Airway epithelial cell (primary cell): ENCODE measurements around the gene ANKRD10. TPM values are rescaled to one million over a fixed set of nuclear protein-coding genes. Genes with fewer than 3 reads are reported as not detected.

Source experiments
- total RNA-seq: library from RNA; depleted of rRNA; stranded (reverse); fragments of >200 nt; gene quantifications from 2 replicates; pipeline ENCODE4 v1.2.3, GENCODE V29; 2015

ANKRD10 gene
- 12.1 and 20.2 TPM in 2 replicates for total RNA-seq

DNA sequence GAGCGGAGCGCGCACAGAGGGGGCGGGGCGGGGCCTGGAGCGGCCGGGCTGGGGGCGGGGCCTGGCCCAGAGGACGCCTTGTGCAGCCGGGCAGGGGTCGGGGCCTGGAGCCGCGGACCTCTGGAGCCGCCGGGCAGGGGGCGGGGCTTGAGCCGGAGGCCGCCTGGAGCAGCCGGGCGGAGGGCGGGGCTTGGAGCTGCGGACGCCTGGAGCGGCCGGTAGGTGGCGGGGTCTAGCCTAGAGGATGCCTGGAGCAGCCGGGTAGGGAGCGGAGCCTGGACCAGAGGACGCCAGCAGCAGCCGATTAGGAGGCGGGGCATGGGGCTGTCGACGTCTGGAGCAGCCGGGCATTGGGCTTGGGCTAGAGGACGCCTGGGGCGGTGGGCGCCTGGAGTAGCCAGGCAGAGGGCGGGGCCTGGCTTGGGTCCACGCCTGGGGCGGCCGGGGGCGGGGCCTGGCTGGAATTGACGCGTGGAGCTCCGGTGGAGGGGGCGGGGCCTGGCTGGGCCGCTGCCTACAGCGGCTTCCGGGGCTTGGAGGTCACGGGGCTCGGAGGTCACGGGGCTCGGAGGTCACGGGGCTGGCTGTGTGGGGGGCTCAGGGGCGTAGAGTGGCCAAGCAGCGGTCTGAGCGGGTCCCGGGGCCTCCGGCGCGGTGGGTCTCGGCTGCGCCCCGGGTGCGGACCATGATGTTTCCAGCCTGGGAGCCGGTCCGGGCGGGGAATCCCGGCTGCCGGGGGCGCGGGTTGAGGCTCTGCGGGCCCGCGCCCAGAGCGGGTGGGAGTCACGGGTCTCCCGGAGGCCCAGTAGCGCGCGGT lies at the start of gene ANKRD10:
Gene ANKRD10 (minus strand): TSS at position 13 of the 817 bp plus-strand sequence. CDS start 135 bp downstream, outside the sequence.

Other genes with a start within 250 kb of the ANKRD10 start
- gene CARS2, start 209.0 kb downstream of the ANKRD10 start, total RNA-seq: 66.8 and 109 TPM in 2 replicates
- gene ING1, start 201.4 kb downstream of the ANKRD10 start, total RNA-seq: 5.6 and 11.3 TPM in 2 replicates
- gene ARHGEF7, start 200.2 kb upstream of the ANKRD10 start, total RNA-seq: 18.3 and 24.0 TPM in 2 replicates